PC-3 (cell line): ENCODE measurements around the gene FAM83G.
"Not testable (repeated sequence)": the region's sequence is repeated elsewhere in the genome, so short reads cannot be mapped to it uniquely, and the experiment has no call there.

ENCODE experiments used
- EZH2 ChIP-seq: fragments of 300-600 bp; sonication (generic); IDR thresholded peaks from one replicate; pipeline ENCODE4 v1.6.1; 2017; ENCODE audit warnings: antibody characterized with exemption, mild to moderate bottlenecking, low read length; ENCODE audit not compliant: unreplicated experiment
- EZH2phosphoT487 ChIP-seq: fragments of 300-600 bp; sonication (generic); IDR thresholded peaks from 2 replicates; pipeline ENCODE4 v1.6.1; 2018; ENCODE audit warnings: mild to moderate bottlenecking, antibody characterized with exemption, low read length, borderline replicate concordance
- TF ChIP-seq, protein P1 (sequence below): fragments of 300-600 bp; sonication (generic); conservative IDR thresholded peaks from 2 replicates; pipeline ENCODE4 v1.5.1; 2017; ENCODE audit warnings: antibody characterized with exemption, low read depth, mild to moderate bottlenecking, low read length

DNA sequence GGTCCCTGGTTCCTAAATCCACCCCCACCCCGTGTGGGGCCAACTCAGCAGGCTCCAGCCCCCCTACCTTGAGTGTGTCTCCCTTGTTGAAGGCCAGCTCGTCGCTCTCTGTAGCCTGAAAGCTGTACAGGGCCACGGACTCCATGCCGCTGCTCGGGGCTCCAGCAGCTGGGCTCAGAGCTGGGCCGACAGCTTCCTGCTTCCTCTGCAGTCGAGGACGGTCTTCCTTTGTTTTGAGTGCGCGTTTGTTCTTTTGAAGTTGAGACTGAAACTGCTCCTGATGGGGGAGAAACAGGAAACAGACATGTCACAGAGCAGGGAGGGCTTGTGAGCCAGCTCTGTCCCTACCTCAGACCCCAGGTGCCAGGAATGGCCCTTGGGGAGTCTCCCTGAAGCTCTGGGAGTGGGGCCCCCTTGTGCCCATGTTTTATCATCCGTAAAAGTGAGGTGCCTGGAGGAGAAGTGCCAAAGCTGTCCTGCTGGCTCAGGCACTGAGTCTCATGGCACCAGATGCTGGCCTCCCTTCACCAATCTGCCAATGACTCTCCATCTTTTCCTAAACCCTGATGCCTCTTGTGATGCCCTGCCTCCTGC is 42.3 kb upstream of the FAM83G start, which contains the start of gene GRAP:
- TF ChIP-seq, protein P1, sequence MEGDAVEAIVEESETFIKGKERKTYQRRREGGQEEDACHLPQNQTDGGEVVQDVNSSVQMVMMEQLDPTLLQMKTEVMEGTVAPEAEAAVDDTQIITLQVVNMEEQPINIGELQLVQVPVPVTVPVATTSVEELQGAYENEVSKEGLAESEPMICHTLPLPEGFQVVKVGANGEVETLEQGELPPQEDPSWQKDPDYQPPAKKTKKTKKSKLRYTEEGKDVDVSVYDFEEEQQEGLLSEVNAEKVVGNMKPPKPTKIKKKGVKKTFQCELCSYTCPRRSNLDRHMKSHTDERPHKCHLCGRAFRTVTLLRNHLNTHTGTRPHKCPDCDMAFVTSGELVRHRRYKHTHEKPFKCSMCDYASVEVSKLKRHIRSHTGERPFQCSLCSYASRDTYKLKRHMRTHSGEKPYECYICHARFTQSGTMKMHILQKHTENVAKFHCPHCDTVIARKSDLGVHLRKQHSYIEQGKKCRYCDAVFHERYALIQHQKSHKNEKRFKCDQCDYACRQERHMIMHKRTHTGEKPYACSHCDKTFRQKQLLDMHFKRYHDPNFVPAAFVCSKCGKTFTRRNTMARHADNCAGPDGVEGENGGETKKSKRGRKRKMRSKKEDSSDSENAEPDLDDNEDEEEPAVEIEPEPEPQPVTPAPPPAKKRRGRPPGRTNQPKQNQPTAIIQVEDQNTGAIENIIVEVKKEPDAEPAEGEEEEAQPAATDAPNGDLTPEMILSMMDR = not testable (repeated sequence)
- not testable (repeated sequence) for TF ChIP-seq EZH2phosphoT487, EZH2
